Measurements from ENCODE around the gene AMZ2.
"Not testable (repeated sequence)": the region's sequence is repeated elsewhere in the genome, so short reads cannot be mapped to it uniquely, and the experiment has no call there.

The AMZ2 gene, protein sequence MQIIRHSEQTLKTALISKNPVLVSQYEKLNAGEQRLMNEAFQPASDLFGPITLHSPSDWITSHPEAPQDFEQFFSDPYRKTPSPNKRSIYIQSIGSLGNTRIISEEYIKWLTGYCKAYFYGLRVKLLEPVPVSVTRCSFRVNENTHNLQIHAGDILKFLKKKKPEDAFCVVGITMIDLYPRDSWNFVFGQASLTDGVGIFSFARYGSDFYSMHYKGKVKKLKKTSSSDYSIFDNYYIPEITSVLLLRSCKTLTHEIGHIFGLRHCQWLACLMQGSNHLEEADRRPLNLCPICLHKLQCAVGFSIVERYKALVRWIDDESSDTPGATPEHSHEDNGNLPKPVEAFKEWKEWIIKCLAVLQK

DNA sequence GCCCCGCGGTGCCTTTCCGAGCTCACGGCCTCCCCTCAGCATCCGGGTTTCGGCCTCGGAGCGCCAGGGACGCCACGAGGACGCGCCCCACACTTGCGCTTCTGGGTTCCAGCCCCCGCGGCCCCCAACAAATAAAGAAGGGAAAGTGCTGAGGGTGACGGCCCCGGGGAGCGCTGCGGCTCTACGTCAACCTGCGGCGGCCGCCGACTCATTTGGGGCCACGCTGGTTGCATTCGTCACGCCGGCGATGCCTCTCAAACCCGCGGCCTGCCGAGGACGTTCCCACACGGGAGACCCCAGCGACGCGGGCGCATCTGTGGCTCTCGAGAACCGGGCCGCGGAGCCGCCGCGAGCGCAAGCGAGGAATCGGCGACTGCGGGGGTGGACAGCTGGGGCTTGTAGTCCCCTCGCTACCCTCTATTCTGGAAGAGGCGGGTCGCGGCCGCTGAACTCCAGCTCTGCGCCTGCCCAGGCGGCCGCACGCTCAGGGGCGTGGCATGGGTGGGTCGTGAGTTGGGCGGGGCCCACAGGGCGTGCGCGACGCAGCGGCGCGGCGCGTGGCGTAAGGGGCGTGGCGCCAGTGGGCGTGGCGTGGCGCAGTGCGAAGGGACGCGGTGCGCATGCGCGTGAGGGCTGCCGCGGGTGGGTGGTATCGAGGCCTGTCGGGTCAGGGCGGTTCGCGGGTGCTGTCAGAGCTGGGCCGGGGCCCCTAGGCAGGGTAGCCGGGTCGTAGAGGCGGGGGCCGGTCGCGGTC, at the start of gene AMZ2:
AMZ2 (plus strand) TSS at position 599 of the 754 bp plus-strand sequence. CDS start 2,145 bp downstream, outside the sequence.
- DNase-seq: peak; percentile 96

DNA sequence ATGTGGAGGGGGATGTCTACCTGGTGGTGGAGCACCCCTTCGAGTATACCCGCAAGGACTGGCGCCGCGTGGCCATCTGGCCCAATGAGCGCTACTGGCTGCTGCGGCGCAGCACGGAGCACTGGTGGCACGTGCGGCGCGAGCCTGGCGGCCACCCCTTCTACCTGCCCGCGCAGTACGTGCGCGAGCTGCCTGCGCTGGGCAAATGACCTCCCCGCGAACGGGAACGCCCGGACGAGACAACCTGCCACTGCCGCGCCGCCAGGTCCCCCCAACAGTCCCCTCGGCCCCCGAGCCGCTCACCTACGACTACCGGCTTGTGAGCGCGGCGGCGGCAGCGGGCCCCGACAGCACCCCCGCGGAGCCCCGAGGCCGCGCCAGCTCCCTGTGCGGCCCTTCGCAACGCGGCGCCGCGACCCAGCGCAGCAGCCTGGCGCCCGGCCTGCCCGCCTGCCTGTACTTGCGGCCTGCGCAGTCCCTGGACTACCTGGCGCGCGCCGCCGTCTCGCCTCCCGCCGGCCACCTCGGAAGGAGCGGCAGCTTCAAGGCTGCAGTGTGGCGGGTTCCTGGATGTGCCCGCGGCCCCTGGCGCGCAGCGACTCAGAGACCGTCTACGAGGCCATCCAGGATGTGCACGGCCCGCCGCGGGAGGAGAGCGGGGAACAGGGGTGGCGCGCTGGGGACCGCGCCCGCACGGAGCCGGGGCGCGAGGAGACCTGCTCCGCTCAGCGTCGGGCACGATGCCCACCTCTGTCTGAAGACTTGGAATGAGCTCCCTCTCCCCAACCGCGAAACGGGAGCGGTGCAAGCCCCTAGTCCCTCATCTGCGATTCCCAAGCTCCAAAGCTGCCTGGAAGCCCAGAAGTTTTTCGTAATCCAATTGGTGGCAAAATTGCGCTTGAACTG, 48.7 kb upstream of the AMZ2 start:
- no peak for DNase-seq

DNA sequence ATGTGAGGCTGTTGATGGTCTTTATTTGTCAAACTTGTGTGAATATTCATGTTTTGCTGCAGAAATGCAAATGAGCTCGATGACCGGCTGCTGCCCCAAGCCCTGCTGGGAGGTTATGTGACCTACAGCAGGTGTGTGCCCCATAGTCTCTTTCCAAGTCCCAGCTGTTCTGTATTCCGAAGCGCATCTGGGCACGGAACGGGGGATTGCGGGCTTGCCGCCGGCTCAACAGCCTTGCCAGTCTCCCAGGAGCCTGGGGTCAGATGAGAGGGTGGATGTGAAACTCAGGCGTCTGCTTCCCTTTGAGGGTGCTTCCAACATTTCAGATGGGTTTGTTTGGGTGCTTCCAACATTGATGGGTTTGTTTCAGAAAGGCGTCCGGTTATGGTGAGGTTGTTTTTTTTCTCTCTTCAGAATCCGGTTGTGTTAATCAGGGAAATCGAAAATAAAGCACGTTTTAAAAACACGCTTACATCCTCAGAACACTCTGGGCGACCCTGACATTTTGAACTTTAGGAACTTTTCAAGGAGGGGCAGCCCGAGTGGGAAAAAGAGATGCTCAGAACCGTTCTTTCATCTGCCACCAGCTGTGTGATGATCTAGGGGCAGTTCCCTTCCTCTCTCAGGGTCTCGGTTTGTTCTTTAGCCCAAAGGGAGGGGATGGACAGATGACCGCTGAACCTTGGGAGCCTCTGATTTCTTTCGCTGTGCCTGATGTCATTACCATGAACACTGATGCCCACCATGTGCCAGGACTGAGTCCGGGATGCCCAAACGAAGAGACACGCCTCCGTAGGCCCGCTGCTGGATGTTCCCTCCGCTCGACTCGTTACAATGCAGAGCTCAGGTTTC, 47.8 kb upstream of the AMZ2 start:
- DNase-seq: no peak

DNA sequence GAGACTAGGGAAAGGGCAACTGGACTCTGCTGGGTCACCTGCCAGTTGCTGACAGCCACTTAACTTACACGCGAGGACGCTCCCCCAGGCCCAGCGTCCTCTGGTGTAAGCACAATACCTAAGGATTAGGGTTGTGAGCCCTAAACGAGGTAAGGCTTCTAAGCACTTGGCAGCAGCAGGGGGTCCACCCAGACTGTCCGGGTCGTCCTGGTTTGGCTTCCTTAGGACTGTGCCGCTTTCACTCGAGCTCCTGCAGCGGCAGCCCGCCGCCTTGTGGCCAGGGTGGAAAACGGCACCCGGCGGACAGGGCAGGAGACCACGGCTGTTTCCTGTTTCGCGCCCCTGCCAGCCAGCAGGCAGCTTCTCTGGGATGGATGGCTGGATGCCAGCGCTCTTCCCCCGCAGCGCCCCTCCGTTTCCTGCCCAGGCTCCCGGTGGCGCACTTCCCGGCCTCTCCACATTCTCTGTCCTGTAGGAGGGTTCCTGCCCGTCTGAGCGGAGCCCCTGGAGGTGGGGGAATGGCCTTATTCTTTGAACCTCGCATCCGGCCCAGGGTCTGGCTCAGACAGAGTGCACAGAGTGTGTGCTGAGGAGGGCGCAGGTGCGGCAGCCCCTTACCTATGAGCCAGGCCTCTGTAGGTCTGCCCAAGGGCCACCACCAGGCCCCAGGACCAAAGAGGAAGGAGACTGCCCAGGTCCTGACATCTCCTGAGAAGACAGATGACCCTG, 47.0 kb upstream of the AMZ2 start:
- DNase-seq: peak; percentile 59

DNA sequence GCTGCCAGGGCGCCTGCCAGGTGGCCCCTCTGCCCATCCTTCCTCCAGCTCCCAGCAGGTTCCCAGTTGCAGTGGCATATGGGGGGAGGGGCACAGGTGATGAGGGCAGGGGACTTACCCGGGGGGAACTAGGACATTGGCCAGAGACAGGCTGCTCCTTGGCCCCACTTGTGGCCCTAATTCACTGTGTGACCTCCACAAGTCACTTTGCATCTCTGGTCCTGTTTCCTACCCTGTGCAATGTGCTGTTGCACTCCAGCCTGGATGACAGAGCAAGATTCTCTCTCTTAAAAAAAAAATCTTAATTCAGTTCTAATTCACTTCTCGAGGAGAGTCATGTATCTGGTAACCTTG, 46.4 kb upstream of the AMZ2 start:
- not testable (repeated sequence) for DNase-seq

DNA sequence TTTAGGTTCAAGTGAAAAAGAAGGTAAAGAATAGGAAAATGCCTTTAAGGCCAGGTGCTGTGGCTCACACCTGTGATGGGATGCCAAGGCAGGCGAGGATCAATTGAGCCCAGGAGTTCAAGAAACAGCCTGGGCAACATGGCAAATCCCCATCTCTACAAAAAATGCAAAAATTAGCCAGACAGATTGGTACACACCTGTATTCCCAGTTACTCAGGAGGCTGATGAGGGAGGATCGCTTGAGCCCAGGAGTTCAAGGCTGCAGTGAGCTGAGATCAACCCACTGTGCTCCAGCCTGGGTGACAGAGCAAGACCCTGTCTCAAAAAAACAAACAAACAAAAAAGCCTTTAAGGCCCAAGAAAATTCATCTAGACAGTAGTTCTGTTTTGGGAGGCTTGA, 45.5 kb upstream of the AMZ2 start:
- DNase-seq: not testable (repeated sequence)

DNA sequence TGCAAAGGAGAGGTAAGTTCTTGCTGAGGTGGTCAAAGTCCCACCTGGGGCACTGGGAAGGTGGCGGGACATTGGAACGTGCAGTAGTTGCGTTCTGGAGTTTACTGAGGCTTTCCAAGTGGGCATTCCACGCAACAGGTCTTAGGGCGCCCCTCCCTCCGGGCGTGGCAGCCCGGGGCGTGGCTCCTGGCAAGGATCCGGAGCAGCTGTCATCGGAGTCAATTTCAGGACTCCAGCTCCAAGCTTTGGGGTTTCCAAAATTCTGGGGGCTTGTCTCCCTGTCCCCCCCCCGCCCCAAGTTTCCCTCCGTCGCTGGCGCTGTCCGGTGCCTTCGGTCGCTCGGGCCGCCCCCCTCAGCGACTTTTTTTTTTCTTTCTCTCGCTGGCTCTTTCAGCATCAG, 43.1 kb upstream of the AMZ2 start:
- DNase-seq: no peak

DNA sequence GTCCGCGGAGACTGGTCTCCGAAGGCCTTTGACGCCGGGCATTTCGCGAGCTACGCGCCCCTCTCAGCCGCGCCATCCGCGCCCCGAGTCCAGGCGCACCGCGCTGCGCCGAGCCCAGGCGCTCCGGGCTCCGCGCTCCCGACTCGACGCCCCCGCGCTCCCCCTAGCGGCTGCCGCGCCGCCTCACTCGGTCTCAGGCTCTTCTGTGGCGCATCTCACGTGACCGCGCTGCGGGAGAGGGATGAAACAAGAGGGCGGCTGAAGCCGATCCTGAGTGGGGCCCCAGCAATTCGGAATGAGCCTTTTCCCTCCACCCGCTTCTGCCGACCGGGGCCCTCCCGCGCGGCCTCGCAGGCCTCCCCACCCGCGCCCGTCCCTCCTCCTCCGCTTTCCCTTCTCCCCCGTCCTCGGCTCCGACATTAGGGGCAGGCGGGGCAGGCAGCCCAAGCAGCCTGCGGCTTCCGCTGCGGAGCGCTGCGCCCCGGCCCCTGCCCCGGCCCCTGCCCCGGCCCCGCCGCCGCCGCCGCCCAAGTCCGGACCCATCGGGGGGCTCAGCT, 42.5 kb upstream of the AMZ2 start:
- peak; percentile 95 for DNase-seq

DNA sequence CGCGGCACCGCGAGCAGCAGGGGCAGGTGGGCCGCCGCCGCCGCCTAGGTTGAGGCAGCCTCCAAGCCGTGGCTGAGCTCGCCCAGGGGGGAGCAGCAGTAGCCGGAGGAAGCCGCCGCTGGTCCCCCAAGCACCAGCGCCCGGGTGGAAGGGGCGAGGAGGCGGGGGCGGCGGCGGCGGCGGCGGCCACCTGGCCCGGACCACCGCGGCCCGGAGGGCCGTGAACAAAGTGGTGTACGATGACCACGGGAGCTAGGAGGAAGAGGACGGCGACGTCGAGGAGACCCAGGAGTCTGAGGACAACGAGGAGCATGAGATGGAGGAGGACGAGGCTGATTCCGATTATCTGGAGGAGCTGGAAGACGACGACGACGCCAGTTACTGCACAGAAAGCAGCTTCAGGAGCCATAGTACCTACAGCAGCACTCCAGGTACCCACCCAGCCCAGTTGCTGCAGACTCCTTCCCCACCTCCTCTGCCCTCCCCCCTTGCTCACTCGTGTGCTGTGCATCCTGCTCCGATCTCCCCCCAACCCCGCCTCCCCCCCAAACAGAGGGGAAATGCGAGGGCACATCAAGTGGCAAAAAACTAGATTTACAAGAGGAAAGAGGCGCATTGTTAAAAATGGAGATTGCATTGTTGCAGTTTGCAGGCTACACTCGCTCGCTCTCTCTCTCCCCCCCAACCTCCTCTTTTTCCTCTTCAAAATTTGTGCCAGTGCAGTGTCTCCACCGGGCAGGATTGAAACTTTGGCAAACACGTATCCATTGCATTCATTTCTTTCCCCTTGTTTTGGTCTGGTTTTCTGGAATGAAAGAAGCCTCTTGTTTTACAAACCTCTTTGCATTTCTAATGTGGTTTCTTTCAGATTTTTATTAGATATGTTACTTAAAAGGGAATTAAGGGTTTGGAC, 41.8 kb upstream of the AMZ2 start:
- DNase-seq: peak; percentile 31

DNA sequence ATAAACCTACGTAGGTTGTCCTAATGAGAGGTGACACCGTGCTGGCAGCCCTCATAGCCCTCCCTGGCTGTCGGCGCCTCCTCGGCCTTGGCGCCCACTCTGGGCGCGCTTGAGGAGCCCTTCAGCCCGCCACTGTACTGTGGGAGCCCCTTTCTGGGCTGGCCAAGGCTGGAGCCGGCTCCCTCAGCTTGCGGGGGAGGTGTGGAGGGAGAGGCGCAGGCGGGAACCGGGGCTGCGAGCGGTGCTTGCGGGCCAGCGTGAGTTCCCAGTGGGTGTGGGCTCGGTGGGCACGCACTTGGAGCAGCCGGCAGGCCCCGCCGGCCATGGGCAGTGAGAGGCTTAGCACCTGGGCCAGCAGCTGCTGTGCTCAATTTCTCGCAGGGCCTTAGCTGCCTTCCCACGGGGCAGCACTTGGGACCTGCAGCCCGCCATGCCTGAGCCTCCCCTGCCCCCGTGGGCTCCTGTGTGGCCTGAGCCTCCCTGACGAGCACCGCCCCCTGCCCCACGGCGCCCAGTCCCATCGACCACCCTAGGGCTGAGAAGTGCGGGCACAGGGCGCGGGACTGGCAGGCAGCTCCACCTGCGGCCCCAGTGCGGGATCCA, 40.1 kb upstream of the AMZ2 start:
- DNase-seq: peak; percentile 26

DNA sequence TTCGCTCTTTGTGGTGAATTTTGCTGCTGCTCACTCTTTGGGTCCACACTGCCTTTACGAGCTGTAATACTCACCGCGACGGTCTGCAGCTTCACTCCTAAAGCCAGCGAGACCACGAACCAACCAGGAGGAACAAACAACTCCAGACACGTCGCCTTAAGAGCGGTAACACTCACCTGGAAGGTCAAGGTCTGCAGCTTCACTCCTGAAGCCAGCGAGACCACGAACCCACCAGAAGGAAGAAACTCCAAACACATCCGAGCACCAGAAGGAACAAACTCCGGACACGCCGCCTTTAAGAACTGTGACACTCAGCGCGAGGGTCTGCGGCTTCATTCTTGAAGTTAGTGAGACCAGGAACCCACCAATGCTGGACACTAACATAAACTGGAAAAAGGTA, 39.2 kb upstream of the AMZ2 start:
- not testable (repeated sequence) for DNase-seq

DNA sequence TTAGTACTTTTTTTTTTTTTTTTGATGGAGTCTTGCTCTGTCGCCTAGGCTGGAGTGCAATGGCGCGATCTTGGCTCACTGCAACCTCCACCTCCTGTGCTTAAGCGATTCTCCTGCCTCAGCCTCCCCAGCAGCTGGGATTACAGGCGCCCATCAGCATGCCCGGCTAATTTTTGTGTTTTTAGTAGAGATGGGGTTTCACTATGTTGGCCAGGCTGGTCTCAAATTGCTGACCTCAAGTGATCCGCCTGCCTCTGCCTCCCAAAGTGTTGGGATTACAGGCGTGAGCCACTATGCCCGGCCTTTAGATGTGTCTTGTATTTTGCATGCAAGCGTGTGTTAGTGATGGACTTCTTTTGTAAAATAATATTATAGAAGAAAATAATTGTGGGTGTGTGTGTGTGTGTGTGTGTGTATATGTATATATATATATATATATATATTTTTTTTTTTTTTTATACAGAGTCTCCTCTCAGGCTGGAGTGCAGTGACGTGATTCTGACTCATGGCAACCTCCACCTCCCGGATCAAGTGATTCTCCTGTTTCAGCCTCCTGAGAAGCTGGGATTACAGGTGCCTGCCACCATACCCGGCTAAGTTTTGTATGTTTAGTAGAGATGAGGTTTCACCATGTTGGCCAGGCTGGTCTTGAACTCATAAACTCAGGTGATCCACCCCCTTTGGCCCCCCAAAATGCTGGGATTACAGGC, 38.5 kb upstream of the AMZ2 start:
- DNase-seq: not testable (repeated sequence)

DNA sequence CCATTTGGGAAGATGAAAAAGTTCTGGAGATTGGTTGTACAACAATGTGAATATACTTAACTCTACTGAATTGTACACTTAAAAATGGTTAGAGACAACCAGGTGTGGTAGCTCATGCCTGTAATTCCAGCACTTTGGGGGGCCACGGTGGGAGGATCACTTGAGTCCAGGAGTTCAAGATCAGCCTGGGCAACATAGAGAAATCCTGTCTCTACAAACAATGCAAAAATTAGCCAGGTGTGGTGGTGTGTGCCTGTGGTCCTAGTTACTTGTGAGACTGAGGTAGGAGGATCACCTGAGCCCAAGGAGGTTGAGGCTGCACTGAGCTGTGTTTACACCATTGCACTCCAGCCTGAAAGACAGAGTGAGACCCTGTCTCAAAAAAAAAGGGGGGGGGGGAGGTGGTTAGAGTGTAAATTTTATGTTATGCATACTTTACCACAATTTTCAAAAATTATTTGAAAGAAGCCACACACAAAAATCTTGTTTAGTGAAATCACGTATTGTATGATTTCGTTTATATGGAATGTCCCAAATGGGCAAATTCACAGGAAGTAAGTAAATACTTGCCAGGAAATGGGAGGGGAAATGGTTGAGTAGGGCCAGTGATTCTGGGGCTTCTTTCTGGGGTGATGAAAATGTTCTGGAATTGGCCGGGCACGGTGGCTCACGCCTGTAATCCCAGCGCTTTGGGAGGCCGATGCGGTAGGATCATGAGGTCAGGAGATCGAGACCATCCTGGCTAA, 37.1 kb upstream of the AMZ2 start:
- no peak for DNase-seq

DNA sequence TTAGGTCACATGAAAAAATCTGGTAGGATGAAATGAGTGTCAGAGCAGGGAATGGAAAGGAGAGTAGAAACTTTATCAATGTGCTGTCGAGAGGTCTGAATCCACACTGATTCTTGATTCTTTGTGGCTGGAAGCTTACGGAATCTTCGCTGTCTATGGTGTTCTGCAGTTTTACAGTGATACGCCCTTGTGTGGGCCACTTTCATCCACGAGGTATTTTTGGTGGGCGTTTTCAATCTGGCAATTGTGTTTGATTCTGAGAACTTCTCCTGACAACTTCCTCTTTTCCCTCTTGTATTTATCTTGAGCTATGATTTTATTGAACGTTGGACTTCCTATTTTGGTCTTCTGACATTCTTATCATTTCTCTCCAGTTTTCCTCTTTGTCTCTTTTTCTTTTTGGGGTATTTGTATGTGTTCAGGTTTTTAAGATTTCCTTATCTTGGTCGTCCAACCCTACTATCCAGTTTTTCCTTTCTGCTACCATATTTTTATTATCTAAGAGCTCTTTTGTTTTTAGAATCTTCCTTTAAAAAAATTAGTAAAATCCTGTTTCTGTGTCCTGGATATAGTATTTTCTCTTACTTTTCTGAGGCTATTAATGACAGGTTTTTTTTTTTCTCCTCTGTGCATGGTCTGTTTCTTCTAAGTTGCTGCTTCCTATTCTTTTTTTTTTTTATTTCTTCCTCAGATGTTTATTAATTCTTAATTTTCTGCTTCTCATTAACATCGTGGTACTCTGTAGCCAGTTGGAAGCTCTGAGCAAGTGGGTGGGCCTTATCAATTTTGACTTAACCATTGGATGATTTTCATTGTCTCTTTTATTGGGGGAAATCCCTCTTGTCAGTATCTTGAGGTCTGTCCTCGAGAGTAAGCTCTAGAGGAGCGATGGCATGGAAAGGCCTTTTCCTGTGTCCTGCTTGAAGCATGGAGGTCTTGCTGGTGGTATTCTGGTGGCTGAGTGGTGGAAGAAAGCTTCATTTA, 34.1 kb upstream of the AMZ2 start:
- not testable (repeated sequence) for DNase-seq

DNA sequence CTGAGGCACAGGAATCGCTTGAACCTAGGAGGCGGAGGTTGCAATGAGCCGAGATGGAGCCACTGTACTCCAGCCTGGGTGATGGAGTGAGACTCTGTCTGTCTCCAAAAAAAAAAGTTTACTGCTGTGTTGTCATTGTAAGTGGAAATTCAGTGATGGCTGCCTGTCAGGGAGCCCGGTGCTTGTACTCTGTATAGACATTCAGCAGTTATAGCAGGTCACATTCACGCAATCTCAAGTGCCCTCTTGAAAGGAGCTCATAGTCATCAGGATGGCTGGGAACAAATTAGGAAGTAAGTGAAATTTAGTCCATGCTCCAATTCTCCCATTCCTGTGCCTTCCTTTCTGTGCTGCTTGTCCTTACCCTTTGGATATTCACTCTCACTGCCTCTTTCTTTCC, 32.4 kb upstream of the AMZ2 start:
- DNase-seq: not testable (repeated sequence)

DNA sequence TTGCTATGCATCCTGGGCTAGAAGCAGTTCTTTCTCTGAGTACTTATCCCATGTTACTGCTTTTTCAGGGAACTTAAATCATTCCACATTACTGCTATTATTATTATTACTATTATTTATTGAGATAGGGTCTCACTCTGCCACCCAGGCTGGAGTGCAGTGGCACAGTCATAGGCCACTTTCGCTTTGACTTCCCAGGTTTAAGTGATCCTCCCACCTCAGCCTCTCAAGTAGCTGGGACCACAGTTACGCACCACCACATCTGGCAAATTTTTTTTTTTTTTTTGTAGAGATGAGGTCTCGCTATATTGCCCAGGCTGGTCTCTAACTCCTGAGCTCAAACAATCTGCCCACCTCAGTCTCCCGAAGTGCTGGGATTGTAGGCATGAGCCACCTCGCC, 28.4 kb upstream of the AMZ2 start:
- not testable (repeated sequence) for DNase-seq

DNA sequence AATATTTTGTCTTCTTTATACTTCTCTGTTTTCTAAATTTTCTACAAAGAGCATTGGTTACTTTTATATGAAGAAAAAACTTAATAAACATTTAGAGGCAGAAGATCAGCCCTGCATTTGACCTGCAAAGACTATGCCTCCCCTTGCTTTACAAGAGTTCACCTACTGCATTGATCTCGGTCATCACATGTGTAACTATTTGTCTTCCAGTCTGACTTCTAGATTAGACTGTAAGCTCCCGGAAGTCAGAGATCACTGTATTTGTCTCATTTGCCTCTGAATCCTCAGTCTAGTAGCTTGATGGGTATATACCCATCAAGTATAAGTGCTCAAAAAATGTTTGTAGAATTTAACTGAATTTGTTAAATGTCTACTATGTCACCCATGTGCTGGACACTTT, 27.7 kb upstream of the AMZ2 start:
- DNase-seq: not testable (repeated sequence)
